Lower leg skin (tissue), 4 donors: ENCODE measurements around the gene MAPT. TPM values are rescaled to one million over a fixed set of nuclear protein-coding genes. Genes with fewer than 3 reads are reported as not detected.
"Not testable (repeated sequence)": the region's sequence is repeated elsewhere in the genome, so short reads cannot be mapped to it uniquely, and the experiment has no call there.

Experiments
- DNase-seq, 2 donors: peaks; one replicate each; pipeline ENCODE4 v3.0.0-alpha.2; 2019; ENCODE audit warnings: low spot score in 2 of 2
- H3K4me3 ChIP-seq: fragments of 200-600 bp; sonication (generic); 2 replicates; pipeline ENCODE4 v1.5.1; 2017; ENCODE audit warnings: mild to moderate bottlenecking, low read depth; ENCODE audit not compliant: poor library complexity, severe bottlenecking
- POLR2A ChIP-seq, 2 donors: fragments of 450-650 bp; IDR thresholded peaks; one replicate each; pipeline ENCODE4 v1.6.1; 2016 to 2017; ENCODE audit warnings: antibody characterized with exemption in 2 of 2, mild to moderate bottlenecking in 1 of 2, moderate library complexity in 1 of 2
- WGBS, 2 donors: methylation state at CpG; one replicate each; pipeline ENCODE4 v1.1.5; 2018; 5-methylcytosine and 5-hydroxymethylcytosine counted together
- intact Hi-C: fragments of 100-400 bp; cut with DNase I; formaldehyde crosslinking; loops from one replicate; pipeline ENCODE4 v1.15.0; 2023; ENCODE audit warnings: low total_unique reads
- total RNA-seq, 4 donors: library from RNA; depleted of rRNA; stranded (reverse); fragments of >200 nt; gene quantifications; one replicate each; pipeline ENCODE4 v1.1.0, GENCODE V29; 2016
- TF ChIP-seq, protein P1 (sequence below), 3 donors: fragments of 450-650 bp; IDR thresholded peaks; one replicate each; pipeline ENCODE4 v1.5.1; 2016; ENCODE audit warnings: antibody characterized with exemption in 3 of 3, mild to moderate bottlenecking in 3 of 3, moderate library complexity in 2 of 3

MAPT gene
- total RNA-seq, 4 donors from 2014 or later, result 4.1 to 7.6 (median 6.2) TPM

DNA sequence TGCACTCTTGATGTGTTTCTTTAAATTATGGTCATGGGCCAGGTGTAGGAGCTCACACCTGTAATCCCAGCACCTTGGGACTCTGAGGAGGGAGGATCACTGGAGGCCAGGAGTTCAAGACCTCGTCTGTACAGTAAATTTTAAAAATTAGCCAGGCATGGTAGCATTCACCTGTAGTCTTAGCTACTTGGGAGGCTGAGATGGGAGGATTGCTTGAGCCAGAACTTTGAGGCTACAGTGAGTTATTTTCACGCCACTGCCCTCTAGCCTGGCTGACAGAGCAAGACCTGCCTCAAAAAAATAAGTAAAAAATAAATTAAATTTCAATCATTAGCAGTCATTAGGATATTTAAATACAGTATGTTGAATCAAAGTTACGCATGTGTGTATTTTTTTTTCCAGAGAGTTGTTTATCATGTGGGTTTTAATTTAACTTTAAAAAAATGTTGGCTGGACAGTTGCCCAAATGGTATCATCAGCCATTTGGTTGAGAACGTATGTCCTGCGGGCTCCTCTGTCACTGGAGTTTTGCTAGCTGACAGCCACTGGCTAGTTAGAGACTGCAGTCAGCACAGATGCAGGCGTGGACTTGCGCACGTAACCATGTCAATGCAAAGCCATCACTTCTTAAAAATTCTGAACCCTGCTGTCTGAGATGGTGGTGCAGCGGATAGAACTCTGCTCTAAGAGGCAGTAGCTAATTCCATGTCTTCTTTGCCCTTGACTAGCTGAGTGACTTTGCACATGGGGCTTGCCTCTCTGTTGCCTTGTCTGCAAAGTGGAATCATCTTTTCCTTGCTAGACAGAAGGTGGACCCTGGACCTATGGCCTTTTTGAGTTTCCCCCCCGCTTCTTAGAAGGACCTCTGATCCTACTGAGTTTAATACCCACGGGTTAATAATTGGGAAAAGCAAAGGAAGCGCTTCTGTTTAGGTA, 40.0 kb downstream of the MAPT start:
- TF ChIP-seq, protein P1, sequence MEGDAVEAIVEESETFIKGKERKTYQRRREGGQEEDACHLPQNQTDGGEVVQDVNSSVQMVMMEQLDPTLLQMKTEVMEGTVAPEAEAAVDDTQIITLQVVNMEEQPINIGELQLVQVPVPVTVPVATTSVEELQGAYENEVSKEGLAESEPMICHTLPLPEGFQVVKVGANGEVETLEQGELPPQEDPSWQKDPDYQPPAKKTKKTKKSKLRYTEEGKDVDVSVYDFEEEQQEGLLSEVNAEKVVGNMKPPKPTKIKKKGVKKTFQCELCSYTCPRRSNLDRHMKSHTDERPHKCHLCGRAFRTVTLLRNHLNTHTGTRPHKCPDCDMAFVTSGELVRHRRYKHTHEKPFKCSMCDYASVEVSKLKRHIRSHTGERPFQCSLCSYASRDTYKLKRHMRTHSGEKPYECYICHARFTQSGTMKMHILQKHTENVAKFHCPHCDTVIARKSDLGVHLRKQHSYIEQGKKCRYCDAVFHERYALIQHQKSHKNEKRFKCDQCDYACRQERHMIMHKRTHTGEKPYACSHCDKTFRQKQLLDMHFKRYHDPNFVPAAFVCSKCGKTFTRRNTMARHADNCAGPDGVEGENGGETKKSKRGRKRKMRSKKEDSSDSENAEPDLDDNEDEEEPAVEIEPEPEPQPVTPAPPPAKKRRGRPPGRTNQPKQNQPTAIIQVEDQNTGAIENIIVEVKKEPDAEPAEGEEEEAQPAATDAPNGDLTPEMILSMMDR (IDR thresholded peaks at IDR 0.05), result no peak
- no peak for TF ChIP-seq POLR2A (IDR thresholded peaks at IDR 0.05)
- DNase-seq, result no peak
- intact Hi-C loops, result no loop called here
- WGBS, 2 donors, result 76 to 85% methylated on average over 12 of the region's 12 CpGs
- H3K4me3 ChIP-seq, result no peak overlapping the region

DNA sequence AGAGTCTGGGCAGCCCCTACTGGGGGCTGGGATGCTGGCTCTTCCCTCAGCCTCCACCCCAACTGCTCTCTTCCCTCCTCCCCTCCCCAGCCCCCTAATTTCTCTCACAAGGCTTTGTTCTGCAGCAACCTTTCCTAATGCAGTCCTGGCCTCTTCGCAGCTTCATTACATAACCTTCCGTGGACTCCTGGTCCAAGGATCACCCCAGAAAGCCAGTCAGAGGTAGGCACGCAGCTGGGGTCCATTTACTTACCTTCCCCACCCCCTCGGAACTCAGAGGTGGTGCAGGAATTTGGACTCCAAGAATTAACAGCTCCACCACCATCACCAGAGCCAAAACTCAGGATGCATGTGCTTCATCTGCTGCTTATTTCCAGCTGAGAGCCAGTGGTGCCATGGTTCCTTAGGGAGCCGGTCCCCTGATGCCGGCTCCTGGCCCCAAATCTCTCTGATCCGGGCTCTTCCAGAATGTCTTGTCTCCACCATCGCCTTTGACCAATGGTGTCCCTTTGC, 40.9 kb downstream of the MAPT start:
- intact Hi-C loops, result no loop called here
- no peak for DNase-seq
- 88 to 91% methylated on average over 8 of the region's 8 CpGs for WGBS, 2 donors
- no peak overlapping the region for H3K4me3 ChIP-seq
- TF ChIP-seq POLR2A (IDR thresholded peaks at IDR 0.05), result no peak
- TF ChIP-seq, protein P1 (IDR thresholded peaks at IDR 0.05), result no peak

DNA sequence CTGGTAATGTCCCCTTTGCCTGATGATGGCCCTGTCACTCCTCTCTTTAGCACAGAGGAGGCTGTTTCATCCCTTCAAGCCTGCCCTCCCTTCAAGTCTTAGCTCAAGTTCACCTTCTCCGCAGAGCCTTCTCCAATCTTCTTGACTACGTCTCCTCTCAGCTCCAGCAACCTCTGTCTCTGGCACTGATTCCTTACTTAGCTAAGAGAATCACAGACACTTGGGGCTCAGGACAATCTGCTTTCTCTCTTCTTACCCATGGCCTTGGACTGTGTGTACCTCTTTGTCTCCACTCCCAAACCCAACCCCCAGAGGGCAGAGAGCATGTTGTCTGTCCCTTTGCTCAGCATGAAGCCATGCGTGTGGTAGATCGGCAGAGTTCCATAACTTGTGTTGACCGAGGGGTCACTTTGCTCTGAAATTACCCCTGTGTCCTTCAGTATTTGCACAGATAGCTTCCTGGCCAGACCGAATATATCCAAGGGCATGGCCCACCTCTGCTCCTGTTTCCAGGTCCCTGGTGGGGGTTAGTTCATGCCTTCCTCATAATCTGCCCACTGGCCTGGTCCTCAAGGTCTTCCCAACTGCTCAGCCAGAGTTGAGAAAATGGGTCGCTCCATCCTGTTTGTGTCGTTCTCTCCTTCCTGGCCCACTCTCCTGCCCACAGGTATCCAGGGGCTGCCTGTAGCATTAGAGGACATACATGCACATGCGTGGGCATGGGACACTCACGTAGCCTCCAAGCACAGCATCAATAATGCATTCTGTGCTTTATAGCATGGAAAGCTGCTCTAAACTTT, 41.6 kb downstream of the MAPT start:
- no peak for DNase-seq
- intact Hi-C loops, result no loop called here
- no peak for TF ChIP-seq POLR2A (IDR thresholded peaks at IDR 0.05)
- TF ChIP-seq, protein P1 (IDR thresholded peaks at IDR 0.05), result peak in 1 of 3 donors; percentile 20
- H3K4me3 ChIP-seq, result no peak overlapping the region
- 93 to 96% methylated on average over 10 of the region's 10 CpGs for WGBS, 2 donors

DNA sequence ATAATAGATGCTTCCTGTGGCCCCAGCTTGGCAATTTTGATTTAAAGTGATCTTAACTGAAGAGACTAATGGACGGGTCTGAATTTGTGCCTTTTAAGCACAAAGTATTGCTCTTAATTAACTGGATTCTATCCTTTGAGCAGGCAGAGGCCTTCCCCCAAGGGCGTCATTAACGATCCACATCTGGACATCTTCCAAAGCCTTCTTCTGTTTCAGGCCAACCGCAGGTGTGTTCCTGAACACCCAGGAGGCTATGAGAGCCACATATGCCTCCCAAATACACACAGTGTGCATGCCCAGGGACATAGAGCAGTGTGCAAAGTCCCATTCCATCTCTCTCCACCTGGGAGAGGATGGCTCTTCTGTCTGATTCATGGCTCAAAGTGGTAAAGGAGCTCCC, 42.3 kb downstream of the MAPT start:
- WGBS, 2 donors, result 29 to 44% methylated on average over 4 of the region's 4 CpGs
- DNase-seq, result no peak
- intact Hi-C loops, result no loop called here

DNA sequence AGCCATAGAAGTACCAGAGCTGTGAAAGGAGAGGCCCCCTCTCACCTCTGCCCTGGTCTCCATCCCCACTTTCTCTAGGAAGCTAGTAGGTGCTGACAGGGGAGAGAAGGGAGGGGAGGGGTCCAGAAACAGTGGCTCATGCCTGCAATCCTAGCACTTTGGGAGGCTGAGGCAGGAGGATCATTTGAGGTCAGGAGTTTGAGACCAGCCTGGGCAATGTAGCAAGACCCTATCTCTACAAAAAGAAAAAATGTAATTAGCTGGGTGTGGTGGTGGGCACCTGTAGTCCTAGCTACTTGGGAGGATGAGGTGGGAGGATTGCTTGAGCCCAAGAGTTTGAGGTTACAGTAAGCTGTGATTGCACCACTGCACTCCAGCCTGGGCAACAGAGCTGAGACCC, 42.8 kb downstream of the MAPT start:
- intact Hi-C loops, H3K4me3 ChIP-seq, DNase-seq: not testable (repeated sequence)

More for the DNA sequence above, 42.3 kb downstream of the MAPT start:
- no peak overlapping the region for H3K4me3 ChIP-seq
- TF ChIP-seq POLR2A (IDR thresholded peaks at IDR 0.05), result no peak
- TF ChIP-seq, protein P1 (IDR thresholded peaks at IDR 0.05), result no peak

DNA sequence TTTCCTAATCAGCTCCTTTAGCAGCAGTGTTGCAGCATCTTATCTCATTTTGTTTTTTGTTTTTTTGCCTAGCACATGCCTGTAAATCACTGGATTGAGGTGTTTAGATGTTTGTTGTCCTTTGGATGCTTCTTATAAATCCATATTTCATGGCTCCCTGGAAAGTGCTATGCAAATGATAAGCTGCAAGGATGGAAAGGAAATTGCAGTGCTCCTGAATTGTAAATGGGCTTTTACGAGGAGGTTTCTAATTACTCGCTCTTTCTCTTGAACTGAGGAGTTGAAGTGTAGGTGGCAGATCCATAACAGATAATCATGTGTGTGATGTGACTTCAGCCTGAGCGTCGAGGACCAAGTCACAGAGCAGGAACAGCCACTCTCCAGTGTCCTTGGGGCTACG, 45.0 kb downstream of the MAPT start:
- DNase-seq, result no peak
- H3K4me3 ChIP-seq, result no peak overlapping the region
- intact Hi-C loops, result no loop called here
- TF ChIP-seq, protein P1 (IDR thresholded peaks at IDR 0.05), result no peak
- TF ChIP-seq POLR2A (IDR thresholded peaks at IDR 0.05), result no peak
- WGBS, 2 donors, result 69 to 85% methylated on average over 5 of the region's 5 CpGs
